Trophoblast cell (in vitro differentiated cells and primary cell): ENCODE results near the gene NFYA.

Experiments
- DNase-seq, 2 donors: peaks; one replicate each; pipeline ENCODE4 v3.0.0-alpha.2; 2016
- H2AFZ ChIP-seq: 2 replicates; pipeline ENCODE4 v1.6.1; 2013; ENCODE audit warnings: low read length, moderate library complexity, mild to moderate bottlenecking; ENCODE audit not compliant: insufficient read depth, poor library complexity
- H2AK5ac ChIP-seq: 2 replicates; pipeline ENCODE4 v1.6.1; 2013; ENCODE audit warnings: mild to moderate bottlenecking, low read length
- H2BK120ac ChIP-seq: 2 replicates; pipeline ENCODE4 v1.6.1; 2013; ENCODE audit warnings: low read length, mild to moderate bottlenecking, moderate library complexity; ENCODE audit not compliant: insufficient read depth, poor library complexity
- H2BK12ac ChIP-seq: 2 replicates; pipeline ENCODE4 v1.6.1; 2013; ENCODE audit warnings: mild to moderate bottlenecking, low read length, moderate library complexity
- H2BK5ac ChIP-seq: 2 replicates; pipeline ENCODE4 v1.6.1; 2013; ENCODE audit warnings: low read length, low read depth, moderate library complexity, mild to moderate bottlenecking; ENCODE audit not compliant: poor library complexity
- H3K14ac ChIP-seq: 2 replicates; pipeline ENCODE4 v1.6.1; 2013; ENCODE audit warnings: mild to moderate bottlenecking, low read length
- H3K18ac ChIP-seq: 2 replicates; pipeline ENCODE4 v1.6.1; 2013; ENCODE audit warnings: mild to moderate bottlenecking, low read length
- H3K23ac ChIP-seq: 2 replicates; pipeline ENCODE4 v1.6.1; 2013; ENCODE audit warnings: low read length
- H3K27ac ChIP-seq: 2 replicates; pipeline ENCODE4 v1.5.1; 2013; ENCODE audit warnings: low read depth, mild to moderate bottlenecking, inconsistent platforms, low read length, moderate library complexity
- H3K27me3 ChIP-seq: 2 replicates; pipeline ENCODE4 v1.6.1; 2013; ENCODE audit warnings: inconsistent platforms, mild to moderate bottlenecking, low read length, moderate library complexity; ENCODE audit not compliant: insufficient read depth
- H3K36me3 ChIP-seq, 2 experiments: 1 replicate in 1 of 2; 2 replicates in 1 of 2; pipeline ENCODE4 v1.6.1; 2013; ENCODE audit warnings: low read length in 2 of 2, mild to moderate bottlenecking in 2 of 2, moderate library complexity in 1 of 2; ENCODE audit not compliant: insufficient read depth in 2 of 2, control insufficient read depth in 1 of 2
- H3K4ac ChIP-seq: 2 replicates; pipeline ENCODE4 v1.6.1; 2013; ENCODE audit warnings: low read depth, mild to moderate bottlenecking, low read length, moderate library complexity
- H3K4me1 ChIP-seq, 2 experiments: 1 replicate in 1 of 2; 2 replicates in 1 of 2; pipeline ENCODE4 v1.6.1; 2013; ENCODE audit warnings: low read length in 2 of 2, mild to moderate bottlenecking in 2 of 2, moderate library complexity in 1 of 2; ENCODE audit not compliant: insufficient read depth in 2 of 2, control insufficient read depth in 1 of 2
- H3K4me2 ChIP-seq: 2 replicates; pipeline ENCODE4 v1.6.1; 2013; ENCODE audit warnings: inconsistent platforms, mild to moderate bottlenecking, low read length, moderate library complexity
- H3K4me3 ChIP-seq: 2 replicates; pipeline ENCODE4 v1.5.1; 2013; ENCODE audit warnings: mild to moderate bottlenecking, low read depth, low read length, inconsistent platforms
- H3K79me1 ChIP-seq: one replicate; pipeline ENCODE4 v1.6.1; 2013; ENCODE audit warnings: low read length
- H3K79me2 ChIP-seq: 2 replicates; pipeline ENCODE4 v1.6.1; 2013; ENCODE audit warnings: low read length, mild to moderate bottlenecking; ENCODE audit not compliant: control insufficient read depth, insufficient read depth, poor library complexity
- H3K9ac ChIP-seq: 2 replicates; pipeline ENCODE4 v1.6.1; 2013; ENCODE audit warnings: mild to moderate bottlenecking, low read length
- H3K9me3 ChIP-seq: 2 replicates; pipeline ENCODE4 v1.6.1; 2013; ENCODE audit warnings: low read depth, mild to moderate bottlenecking, control low read depth, inconsistent platforms, low read length; ENCODE audit not compliant: insufficient read depth
- H4K12ac ChIP-seq: 2 replicates; pipeline ENCODE4 v1.6.1; 2013; ENCODE audit warnings: low read depth, mild to moderate bottlenecking, low read length, moderate library complexity
- H4K8ac ChIP-seq: 2 replicates; pipeline ENCODE4 v1.6.1; 2013; ENCODE audit warnings: low read depth, mild to moderate bottlenecking, low read length, moderate library complexity
- H4K91ac ChIP-seq: one replicate; pipeline ENCODE4 v1.6.1; 2013; ENCODE audit warnings: low read depth, mild to moderate bottlenecking, low read length, moderate library complexity
- WGBS: extraction: QIAGEN DNeasy Blood & Tissue Kit; methylation state at CpG from one replicate; pipeline ENCODE4 v1.1.7; 2013; ENCODE audit warnings: missing lambda C conversion rate; ENCODE audit not compliant: insufficient read length, insufficient coverage; ENCODE audit errors: extremely low coverage; 5-methylcytosine and 5-hydroxymethylcytosine counted together

Gene NFYA

DNA sequence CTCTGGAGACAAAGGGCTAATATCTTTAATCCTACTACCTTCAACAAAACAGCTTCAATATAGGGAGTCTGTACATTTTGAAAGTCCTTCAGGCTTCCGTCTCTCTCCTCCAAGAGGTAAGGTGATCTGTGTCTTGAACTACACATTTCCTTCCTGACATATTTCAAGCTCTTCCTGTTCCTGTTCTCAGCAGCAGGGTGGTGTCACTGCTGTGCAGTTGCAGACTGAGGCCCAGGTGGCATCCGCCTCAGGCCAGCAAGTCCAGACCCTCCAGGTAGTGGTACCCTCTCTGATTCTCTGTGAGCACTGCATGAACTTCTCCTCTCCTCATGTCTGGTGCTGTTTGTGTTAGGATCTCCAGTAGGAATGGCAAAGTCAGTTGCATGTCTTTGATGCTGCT lies 7.8 kb downstream of the NFYA start:
- H3K9ac ChIP-seq, result no peak overlapping the region
- H3K4me3 ChIP-seq, result no peak overlapping the region
- no CpG with 5 or more reads among the region's 2 CpGs for WGBS

DNA sequence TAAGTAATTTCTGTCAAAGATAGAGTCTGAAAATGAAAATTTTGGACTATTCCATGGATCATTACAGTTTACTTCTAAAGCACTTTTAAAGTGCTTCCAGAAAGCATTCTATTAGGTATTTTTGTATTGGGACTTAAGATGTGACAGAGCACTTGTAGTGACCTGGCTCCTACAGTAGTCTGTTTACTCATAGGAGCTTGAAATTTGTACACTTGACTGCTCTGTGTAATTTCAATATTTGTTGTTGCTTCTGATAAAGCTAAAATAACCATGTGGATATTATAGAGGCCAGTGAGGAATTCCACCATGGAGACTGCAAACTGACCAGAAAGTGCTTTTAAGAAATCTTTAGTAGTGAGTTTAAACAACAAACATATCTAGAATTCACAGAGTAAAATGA lies 10.3 kb downstream of the NFYA start:
- Histone ChIP-seq H2AK5ac (no peak overlapping the region), H3K36me3 (peaks cover 16 to 24% of the 10 kb centered on the region in 2 experiments), H3K79me2 (peaks cover 4% of the 10 kb centered on the region), H2BK5ac (no peak overlapping the region), H2AFZ (no peak overlapping the region), H3K18ac (no peak overlapping the region), H3K4me3 (no peak overlapping the region), H4K12ac (no peak overlapping the region), H3K23ac (no peak overlapping the region), H3K4me2 (no peak overlapping the region), H4K91ac (no peak overlapping the region), H3K4ac (no peak overlapping the region), H4K8ac (no peak overlapping the region), H2BK120ac (no peak overlapping the region), H3K14ac (no peak overlapping the region), H3K4me1 (no peaks in the 10 kb centered on the region), H3K9ac (no peak overlapping the region), H3K79me1 (no peaks in the 10 kb centered on the region), H3K9me3 (no peaks in the 10 kb centered on the region), H3K27me3 (no peaks in the 10 kb centered on the region), H2BK12ac (no peak overlapping the region), H3K27ac (no peak overlapping the region)
- DNase-seq, result no peak

More for the DNA sequence above, 7.8 kb downstream of the NFYA start:
- no peak for DNase-seq
- Histone ChIP-seq H3K79me2 (peaks cover 8% of the 10 kb centered on the region), H3K27me3 (no peaks in the 10 kb centered on the region), H4K12ac (no peak overlapping the region), H3K4ac (peak overlapping the region; percentile 72), H3K36me3 (peaks cover 16 to 22% of the 10 kb centered on the region in 2 experiments), H3K14ac (no peak overlapping the region), H2BK120ac (no peak overlapping the region), H3K9me3 (no peaks in the 10 kb centered on the region), H2AFZ (no peak overlapping the region), H3K4me2 (no peak overlapping the region), H3K4me1 (no peaks in the 10 kb centered on the region), H3K79me1 (no peaks in the 10 kb centered on the region), H2BK12ac (no peak overlapping the region), H2BK5ac (no peak overlapping the region), H2AK5ac (no peak overlapping the region), H4K91ac (no peak overlapping the region), H3K27ac (no peak overlapping the region), H4K8ac (no peak overlapping the region), H3K18ac (peak overlapping the region; percentile 53), H3K23ac (no peak overlapping the region)

DNA sequence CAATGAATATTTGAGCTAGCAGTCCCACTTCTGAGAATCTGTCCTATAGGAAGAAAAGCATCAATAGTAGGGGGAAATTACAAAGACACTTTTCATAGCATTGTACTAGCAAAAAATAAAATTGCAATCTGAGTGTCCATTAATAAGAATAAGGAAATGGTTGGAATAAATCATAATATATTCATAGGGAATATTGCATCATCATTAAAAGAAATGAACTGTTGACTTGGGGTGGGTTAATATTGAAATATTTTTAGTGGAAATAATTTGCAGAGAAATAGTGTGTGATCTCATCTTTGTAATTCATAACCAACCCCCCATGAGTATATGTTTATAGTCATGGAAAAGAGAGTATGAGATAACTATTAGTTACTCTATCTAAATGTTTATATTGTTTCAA lies 12.4 kb downstream of the NFYA start:
- Histone ChIP-seq H2BK120ac (no peak overlapping the region), H3K4me1 (no peaks in the 10 kb centered on the region), H3K27me3 (no peaks in the 10 kb centered on the region), H2AK5ac (no peak overlapping the region), H4K91ac (no peak overlapping the region), H3K14ac (no peak overlapping the region), H2BK12ac (no peak overlapping the region), H4K8ac (no peak overlapping the region), H2AFZ (no peak overlapping the region), H3K23ac (no peak overlapping the region), H3K79me2 (peaks cover 2% of the 10 kb centered on the region), H3K4me2 (no peak overlapping the region), H3K9ac (no peak overlapping the region), H3K9me3 (no peaks in the 10 kb centered on the region), H3K36me3 (peaks cover 26 to 30% of the 10 kb centered on the region in 2 experiments), H3K27ac (no peak overlapping the region), H4K12ac (no peak overlapping the region), H3K4ac (no peak overlapping the region), H3K4me3 (no peak overlapping the region), H3K79me1 (no peaks in the 10 kb centered on the region), H2BK5ac (no peak overlapping the region), H3K18ac (no peak overlapping the region)
- no peak for DNase-seq

DNA sequence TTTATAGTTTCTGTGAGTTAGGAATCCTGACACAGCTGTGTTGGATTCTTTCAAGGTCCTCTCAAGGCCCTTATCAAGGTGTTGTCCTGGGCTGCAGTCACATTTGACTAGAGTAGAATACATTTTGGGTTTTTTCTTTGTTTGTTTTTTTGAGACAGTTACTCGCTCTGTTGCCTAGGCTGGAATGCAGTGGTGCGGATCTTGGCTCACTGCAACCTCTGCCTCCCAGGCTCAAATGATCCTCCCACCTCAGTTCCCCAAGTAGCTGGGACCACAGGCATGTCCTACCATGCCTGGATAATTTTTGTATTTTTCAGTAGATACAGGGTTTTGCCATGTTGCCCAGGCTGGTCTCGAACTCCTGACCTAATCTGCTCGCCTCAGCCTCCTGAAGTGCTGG lies 15.7 kb downstream of the NFYA start:
- WGBS, result no CpG with 5 or more reads among the region's 4 CpGs
- H3K36me3 ChIP-seq, result peaks cover 28 to 38% of the 10 kb centered on the region in 2 experiments
- no peak overlapping the region for H4K91ac ChIP-seq
- H2BK5ac ChIP-seq, result no peak overlapping the region
- H3K4me1 ChIP-seq, result no peaks in the 10 kb centered on the region
- no peak overlapping the region for H3K4ac ChIP-seq
- no peak overlapping the region for H4K12ac ChIP-seq
- no peak overlapping the region for H2BK12ac ChIP-seq
- no peak overlapping the region for H3K14ac ChIP-seq
- no peak overlapping the region for H3K4me3 ChIP-seq
- no peaks in the 10 kb centered on the region for H3K9me3 ChIP-seq
- no peak overlapping the region for H3K23ac ChIP-seq
- no peak overlapping the region for H2AFZ ChIP-seq
- no peak for DNase-seq
- no peak overlapping the region for H3K18ac ChIP-seq
- H3K9ac ChIP-seq, result no peak overlapping the region
- no peak overlapping the region for H3K27ac ChIP-seq
- no peak overlapping the region for H4K8ac ChIP-seq
- H3K79me2 ChIP-seq, result no peaks in the 10 kb centered on the region
- no peak overlapping the region for H2BK120ac ChIP-seq
- H3K27me3 ChIP-seq, result no peaks in the 10 kb centered on the region
- H3K4me2 ChIP-seq, result no peak overlapping the region
- no peak overlapping the region for H2AK5ac ChIP-seq
- H3K79me1 ChIP-seq, result no peaks in the 10 kb centered on the region
